HepG2 (cell line): ENCODE results near the gene PNN. TPM values are rescaled to one million over a fixed set of nuclear protein-coding genes. Genes with fewer than 3 reads are reported as not detected.

Experiments
- AFF4 ChIP-seq: sonication (generic); formaldehyde crosslinking; IDR thresholded peaks from 2 replicates; pipeline ENCODE4 v1.4.0; 2020; ENCODE audit warnings: missing genetic modification reagents
- GABPA ChIP-seq, 2 experiments: IDR thresholded peaks; 2 replicates each; pipeline ENCODE4 v1.6.1; 2011 to 2016; ENCODE audit warnings: low read depth in 2 of 2, low read length in 1 of 2, missing biosample characterization in 1 of 2, missing genetic modification characterization in 1 of 2
- GPN1 ChIP-seq: sonication (generic); formaldehyde crosslinking; IDR thresholded peaks from 2 replicates; pipeline ENCODE4 v1.5.1; 2020; ENCODE audit warnings: missing genetic modification reagents, borderline replicate concordance
- HCFC1 ChIP-seq: fragments of 150-350 bp; IDR thresholded peaks from 2 replicates; pipeline ENCODE4 v1.6.1; 2014; ENCODE audit warnings: low read depth, low read length
- HDAC2 ChIP-seq: sonication (generic); formaldehyde crosslinking; IDR thresholded peaks from 2 replicates; pipeline ENCODE4 v1.4.0; 2020; ENCODE audit warnings: missing genetic modification reagents
- IKZF1 ChIP-seq: fragments of 450-650 bp; IDR thresholded peaks from 2 replicates; pipeline ENCODE4 v1.7.1; 2016
- KDM5A ChIP-seq: fragments of 200-600 bp; sonication (generic); IDR thresholded peaks from 2 replicates; pipeline ENCODE4 v1.7.0; 2018; ENCODE audit warnings: antibody characterized with exemption, mild to moderate bottlenecking, low read length, borderline replicate concordance
- MIER3 ChIP-seq: IDR thresholded peaks from 2 replicates; pipeline ENCODE4 v1.6.1; 2016; ENCODE audit warnings: missing compliant biosample characterization, borderline replicate concordance
- MNT ChIP-seq: fragments of 450-650 bp; IDR thresholded peaks from 2 replicates; pipeline ENCODE4 v1.6.1; 2016
- PRPF4 ChIP-seq: fragments of 200-400 bp; formaldehyde crosslinking; IDR thresholded peaks from 2 replicates; pipeline ENCODE4 v1.6.1; 2016; ENCODE audit warnings: low read length, low read depth; ENCODE audit not compliant: poor library complexity, severe bottlenecking
- RFX3 ChIP-seq: IDR thresholded peaks from 2 replicates; pipeline ENCODE4 v1.6.1; 2016; ENCODE audit warnings: missing biosample characterization, missing genetic modification reagents
- RXRA ChIP-seq: sonication (generic); formaldehyde crosslinking; IDR thresholded peaks from 2 replicates; pipeline ENCODE4 v1.5.1; 2020; ENCODE audit warnings: missing genetic modification reagents
- SALL2 ChIP-seq: sonication (generic); formaldehyde crosslinking; IDR thresholded peaks from 2 replicates; pipeline ENCODE4 v1.8.1; 2023; ENCODE audit warnings: mild to moderate bottlenecking, missing genetic modification reagents, inconsistent platforms
- SETDB1 ChIP-seq: sonication (generic); formaldehyde crosslinking; IDR thresholded peaks from 2 replicates; pipeline ENCODE4 v1.5.1; 2020; ENCODE audit warnings: missing genetic modification reagents, mild to moderate bottlenecking, borderline replicate concordance
- SP5 ChIP-seq: IDR thresholded peaks from 2 replicates; pipeline ENCODE4 v1.6.1; 2016; ENCODE audit warnings: low read depth, borderline replicate concordance
- WIZ ChIP-seq: sonication (generic); formaldehyde crosslinking; IDR thresholded peaks from 2 replicates; pipeline ENCODE4 v1.5.1; 2020; ENCODE audit warnings: mild to moderate bottlenecking, missing genetic modification reagents
- ZBTB1 ChIP-seq: sonication (generic); formaldehyde crosslinking; IDR thresholded peaks from 2 replicates; pipeline ENCODE4 v1.4.0; 2020; ENCODE audit warnings: missing genetic modification reagents, borderline replicate concordance
- ZFP90 ChIP-seq: sonication (generic); formaldehyde crosslinking; IDR thresholded peaks from 2 replicates; pipeline ENCODE4 v1.8.0; 2022; ENCODE audit warnings: missing genetic modification reagents, mild to moderate bottlenecking, inconsistent platforms, borderline replicate concordance
- ZFYVE20 ChIP-seq: sonication (generic); formaldehyde crosslinking; IDR thresholded peaks from 2 replicates; pipeline ENCODE4 v1.8.0; 2023; ENCODE audit warnings: low read depth, mild to moderate bottlenecking, moderate library complexity, missing genetic modification reagents, borderline replicate concordance
- ZNF253 ChIP-seq: sonication (generic); formaldehyde crosslinking; IDR thresholded peaks from 2 replicates; pipeline ENCODE4 v1.8.0; 2022; ENCODE audit warnings: mild to moderate bottlenecking, missing genetic modification reagents, borderline replicate concordance
- ZNF350 ChIP-seq: sonication (generic); formaldehyde crosslinking; IDR thresholded peaks from 2 replicates; pipeline ENCODE4 v1.4.0; 2020; ENCODE audit warnings: mild to moderate bottlenecking, low read depth, missing genetic modification reagents, borderline replicate concordance
- ZNF382 ChIP-seq: sonication (generic); formaldehyde crosslinking; IDR thresholded peaks from 2 replicates; pipeline ENCODE4 v1.5.0; 2020; ENCODE audit warnings: missing genetic modification reagents, mild to moderate bottlenecking, borderline replicate concordance
- ZNF549 ChIP-seq: sonication (generic); formaldehyde crosslinking; IDR thresholded peaks from 2 replicates; pipeline ENCODE4 v1.5.0; 2020; ENCODE audit warnings: missing genetic modification reagents
- ZNF878 ChIP-seq: sonication (generic); formaldehyde crosslinking; IDR thresholded peaks from 2 replicates; pipeline ENCODE4 v1.8.1; 2023; ENCODE audit warnings: mild to moderate bottlenecking, missing genetic modification reagents, moderate library complexity
- ZSCAN31 ChIP-seq: sonication (generic); formaldehyde crosslinking; IDR thresholded peaks from 2 replicates; pipeline ENCODE4 v1.5.0; 2020; ENCODE audit warnings: low read depth, mild to moderate bottlenecking, missing genetic modification reagents
- polyA plus RNA-seq, 8 experiments: library from polyadenylated mRNA; depleted of rRNA in 3 of 8; stranded (reverse) in 7 of 8; unstranded in 1 of 8; fragments of >200 nt; fragmentation: Illumina TruSeq in 4 of 8; extraction: Trizol in 4 of 8; gene quantifications; 2 replicates each; pipeline versions ENCODE4 v1.2.1 to v1.2.3, GENCODE V29; 2011 to 2016; ENCODE audit warnings: low read depth in 4 of 8, missing spikeins in 1 of 8, mixed read lengths in 1 of 8; ENCODE audit not compliant: insufficient read depth in 1 of 8
- total RNA-seq, 5 experiments: library from RNA; depleted of rRNA; stranded (reverse); fragments of >200 nt; fragmentation: Illumina TruSeq; extraction: Trizol; gene quantifications; 2 replicates each; pipeline ENCODE4 v1.2.3, GENCODE V29; 2016; ENCODE audit warnings: low read depth in 1 of 5

The PNN gene
- total and polyA plus RNA-seq, 2 of the 13 experiments (the other 11 are each of a cell fraction or from before 2014, with no cell fraction given): 58.0 to 214 TPM

- TF ChIP-seq ZFP90 (CRISPR knock-in tag) (peak; percentile 85; the same call in 1 of the 2 replicates), HCFC1 (peak; percentile 70), ZFYVE20 (CRISPR knock-in tag) (peak; percentile 66; the same call in 1 of the 2 replicates), ZNF253 (CRISPR knock-in tag) (peak; percentile 81; the same call in 1 of the 2 replicates), GABPA (IDR thresholded peaks at IDR 0.05; ENCODE audit: low read depth, low read length) (no peak), GABPA (CRISPR knock-in tag; IDR thresholded peaks at IDR 0.05; ENCODE audit: low read depth) (no peak), WIZ (CRISPR knock-in tag) (peak; percentile 84; the same call in 1 of the 2 replicates), ZNF350 (CRISPR knock-in tag) (peak; percentile 98), ZNF878 (no peak), KDM5A (peak; percentile 79; the same call in 1 of the 2 replicates), PRPF4 (peak; percentile 78), ZNF382 (CRISPR knock-in tag) (no peak), IKZF1 (no peak), MNT (peak; percentile 58; the same call in 1 of the 2 replicates), ZNF549 (CRISPR knock-in tag) (peak; percentile 67; the same call in 1 of the 2 replicates), ZBTB1 (CRISPR knock-in tag) (peak; percentile 91), RFX3 (CRISPR knock-in tag) (no peak; the same call in 1 of the 2 replicates), ZSCAN31 (peak; percentile 97), AFF4 (peak; percentile 98), SP5 (no peak; the same call in 1 of the 2 replicates), RXRA (CRISPR knock-in tag) (peak; percentile 70), HDAC2 (CRISPR knock-in tag) (peak; percentile 70), SETDB1 (CRISPR knock-in tag) (no peak), SALL2 (CRISPR knock-in tag) (peak; percentile 76), GPN1 (CRISPR knock-in tag) (0 out of 2 replicates have a peak, but pooled peaks have one; percentile 77), MIER3 (CRISPR knock-in tag) (peak; percentile 94; the same call in 1 of the 2 replicates)
Measured at GRCh38 chr14:39174560-39175444, at the start of gene PNN (continued).
